GM18511 (cell line): ENCODE results near the gene ZDHHC9.

ENCODE experiments used
- ATAC-seq: cut with Tn5 transposase; IDR thresholded peaks from one replicate; pipeline ENCODE4 v1.9.1; 2021; ENCODE audit warnings: mild to moderate bottlenecking, moderate library complexity; ENCODE audit not compliant: unreplicated experiment

The ZDHHC9 gene

GRCh38 chrX:129787336-129788055 is 56.2 kb downstream of the ZDHHC9 start:
- no peak for ATAC-seq

GRCh38 chrX:129786210-129786651 is 57.5 kb downstream of the ZDHHC9 start:
- ATAC-seq: peak; percentile 82

- ATAC-seq: no peak
These were observed 58.3 kb downstream of the ZDHHC9 start for GRCh38 chrX:129785160-129785947.

GRCh38 chrX:129784371-129784770 is 59.3 kb downstream of the ZDHHC9 start:
- no peak for ATAC-seq

- ATAC-seq: no peak
These were observed 60.4 kb downstream of the ZDHHC9 start for GRCh38 chrX:129783291-129783713.

- no peak for ATAC-seq
These were observed 61.0 kb downstream of the ZDHHC9 start for GRCh38 chrX:129782706-129783105.

- ATAC-seq: no peak
These were observed 61.8 kb downstream of the ZDHHC9 start for GRCh38 chrX:129781680-129782495.

GRCh38 chrX:129781134-129781672 is 62.5 kb downstream of the ZDHHC9 start:
- peak; percentile 72 for ATAC-seq

GRCh38 chrX:129780441-129781105 is 63.1 kb downstream of the ZDHHC9 start:
- no peak for ATAC-seq

GRCh38 chrX:129779747-129780146 is 63.9 kb downstream of the ZDHHC9 start, which contains the start of gene SASH3:
TSS of gene SASH3 (plus strand) at chrX:129779949. CDS start at chrX:129780098, 149 bp downstream.
- ATAC-seq: peak; percentile 35

- ATAC-seq: no peak
These were observed 64.5 kb downstream of the ZDHHC9 start for GRCh38 chrX:129779086-129779672.

GRCh38 chrX:129777218-129778030 is 66.3 kb downstream of the ZDHHC9 start:
- ATAC-seq: peak; percentile 29

GRCh38 chrX:129773649-129774458 is 69.8 kb downstream of the ZDHHC9 start:
- no peak for ATAC-seq

- ATAC-seq: peak; percentile 81
These were observed 70.8 kb downstream of the ZDHHC9 start for GRCh38 chrX:129772796-129773431.

GRCh38 chrX:129771266-129771995 is 72.3 kb downstream of the ZDHHC9 start:
- no peak for ATAC-seq

- ATAC-seq: peak; percentile 32
These were observed 74.1 kb downstream of the ZDHHC9 start for GRCh38 chrX:129769467-129770154.
